Raji (cell line): Measurements from ENCODE around the gene PPARG.

Experiments used
- POLR2A ChIP-seq: IDR thresholded peaks from 2 replicates; pipeline ENCODE4 v1.6.1; 2011; ENCODE audit warnings: low read depth, low read length, control low read depth; ENCODE audit not compliant: insufficient read depth

Gene PPARG

GRCh38 chr3:12442654-12443501 is 154.0 kb downstream of the PPARG start:
- TF ChIP-seq POLR2A = no peak

- TF ChIP-seq POLR2A = no peak
Observed at GRCh38 chr3:12443781-12444522, 155.1 kb downstream of the PPARG start.

- no peak for TF ChIP-seq POLR2A
Observed at GRCh38 chr3:12444582-12445471, 156.0 kb downstream of the PPARG start.

- no peak for TF ChIP-seq POLR2A
Observed at GRCh38 chr3:12445523-12446240, 156.8 kb downstream of the PPARG start.

- TF ChIP-seq POLR2A = no peak
Observed at GRCh38 chr3:12446298-12446697, 157.4 kb downstream of the PPARG start.

- no peak for TF ChIP-seq POLR2A
Observed at GRCh38 chr3:12447075-12447474, 158.2 kb downstream of the PPARG start.

- TF ChIP-seq POLR2A = no peak
Observed at GRCh38 chr3:12449889-12450682, 161.2 kb downstream of the PPARG start.

GRCh38 chr3:12451481-12451880 is 162.6 kb downstream of the PPARG start:
- TF ChIP-seq POLR2A = no peak

- no peak for TF ChIP-seq POLR2A
Observed at GRCh38 chr3:12451960-12452359, 163.1 kb downstream of the PPARG start.

- TF ChIP-seq POLR2A = no peak
Observed at GRCh38 chr3:12452361-12453330, 163.8 kb downstream of the PPARG start.

- TF ChIP-seq POLR2A = no peak
Observed at GRCh38 chr3:12454076-12454815, 165.4 kb downstream of the PPARG start.

- TF ChIP-seq POLR2A = no peak
Observed at GRCh38 chr3:12454816-12455121, 165.9 kb downstream of the PPARG start.
